BLaER1 (cell line): ENCODE results near the gene KLHL11.

Experiments used
- H3K27ac ChIP-seq: shearing (Covaris generic); formaldehyde crosslinking; 2 replicates; pipeline ENCODE4 v1.8.1; 2022
- H3K27me3 ChIP-seq: shearing (Covaris generic); formaldehyde crosslinking; 2 replicates; pipeline ENCODE4 v1.8.1; 2022
- H3K36me3 ChIP-seq: shearing (Covaris generic); formaldehyde crosslinking; 2 replicates; pipeline ENCODE4 v1.8.1; 2022
- H3K4me1 ChIP-seq: shearing (Covaris generic); formaldehyde crosslinking; 2 replicates; pipeline ENCODE4 v1.8.1; 2022
- H3K4me2 ChIP-seq: shearing (Covaris generic); formaldehyde crosslinking; 2 replicates; pipeline ENCODE4 v1.8.1; 2022
- H3K4me3 ChIP-seq: shearing (Covaris generic); formaldehyde crosslinking; 2 replicates; pipeline ENCODE4 v1.8.1; 2022
- H3K9ac ChIP-seq: shearing (Covaris generic); formaldehyde crosslinking; 2 replicates; pipeline ENCODE4 v1.8.1; 2022
- H3K9me3 ChIP-seq: shearing (Covaris generic); formaldehyde crosslinking; 2 replicates; pipeline ENCODE4 v1.8.1; 2022
- H4K20me1 ChIP-seq: shearing (Covaris generic); formaldehyde crosslinking; 2 replicates; pipeline ENCODE4 v1.8.1; 2022
- Cebpa-rat ChIP-seq: shearing (Covaris generic); IDR thresholded peaks from 2 replicates; pipeline ENCODE4 v1.8.1; 2022

The KLHL11 gene

GRCh38 chr17:41824086-41824485 lies 41.1 kb downstream of the KLHL11 start:
- Histone ChIP-seq H4K20me1 (no peaks in the 10 kb centered on the region), H3K36me3 (peaks cover 59% of the 10 kb centered on the region), H3K9ac (no peak overlapping the region), H3K27ac (no peak overlapping the region), H3K4me3 (no peak overlapping the region), H3K4me2 (no peak overlapping the region), H3K27me3 (no peaks in the 10 kb centered on the region), H3K9me3 (no peaks in the 10 kb centered on the region), H3K4me1 (no peaks in the 10 kb centered on the region)
- TF ChIP-seq Cebpa-rat: no peak

DNA sequence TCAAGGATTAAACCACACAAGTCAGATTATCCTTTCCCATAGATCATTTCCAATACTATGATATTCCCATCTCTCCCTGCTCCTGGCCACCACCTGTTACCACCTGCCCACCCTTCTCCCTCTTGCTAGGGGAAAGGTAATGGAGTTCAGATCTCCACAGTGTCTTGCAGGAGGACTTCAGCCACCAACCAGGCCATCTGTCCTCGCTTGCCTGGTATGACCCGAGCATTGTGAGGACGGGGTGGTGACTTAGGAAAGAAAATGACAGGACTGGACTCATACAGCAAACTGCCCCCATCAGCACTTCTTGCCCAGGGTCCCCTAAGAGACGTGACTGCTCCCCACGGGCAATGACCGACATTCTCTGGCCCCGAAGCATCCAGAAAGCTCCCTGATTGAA lies 41.6 kb downstream of the KLHL11 start:
- Histone ChIP-seq H3K4me3 (no peak overlapping the region), H3K27ac (no peak overlapping the region), H3K4me2 (no peak overlapping the region), H3K4me1 (no peaks in the 10 kb centered on the region), H3K27me3 (no peaks in the 10 kb centered on the region), H4K20me1 (no peaks in the 10 kb centered on the region), H3K36me3 (peaks cover 54% of the 10 kb centered on the region), H3K9ac (no peak overlapping the region), H3K9me3 (no peaks in the 10 kb centered on the region)
- no peak for TF ChIP-seq Cebpa-rat

DNA sequence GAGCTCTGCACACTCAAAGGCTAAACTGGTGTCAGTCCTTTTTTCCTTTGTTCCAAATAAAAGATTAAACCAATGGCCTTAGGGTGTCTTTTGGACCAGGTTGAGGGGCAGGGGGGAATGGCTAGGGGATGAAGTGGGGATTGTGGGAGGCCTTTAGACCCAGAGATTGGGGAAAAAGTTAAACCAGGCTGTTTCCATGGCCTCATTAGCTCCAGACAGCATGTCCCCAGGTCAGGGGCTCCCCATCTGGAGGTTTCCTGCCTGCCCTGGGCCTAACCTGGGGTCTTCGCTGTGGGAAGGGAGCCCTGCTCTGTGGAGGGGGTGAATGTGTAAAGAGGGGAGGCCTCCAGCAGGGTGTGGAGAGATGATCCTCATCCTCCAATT lies 42.1 kb downstream of the KLHL11 start:
- Histone ChIP-seq H3K4me3 (no peak overlapping the region), H3K27me3 (no peaks in the 10 kb centered on the region), H3K4me1 (no peaks in the 10 kb centered on the region), H3K9me3 (no peaks in the 10 kb centered on the region), H4K20me1 (no peaks in the 10 kb centered on the region), H3K27ac (no peak overlapping the region), H3K9ac (no peak overlapping the region), H3K4me2 (no peak overlapping the region), H3K36me3 (peaks cover 49% of the 10 kb centered on the region)
- TF ChIP-seq Cebpa-rat: no peak

DNA sequence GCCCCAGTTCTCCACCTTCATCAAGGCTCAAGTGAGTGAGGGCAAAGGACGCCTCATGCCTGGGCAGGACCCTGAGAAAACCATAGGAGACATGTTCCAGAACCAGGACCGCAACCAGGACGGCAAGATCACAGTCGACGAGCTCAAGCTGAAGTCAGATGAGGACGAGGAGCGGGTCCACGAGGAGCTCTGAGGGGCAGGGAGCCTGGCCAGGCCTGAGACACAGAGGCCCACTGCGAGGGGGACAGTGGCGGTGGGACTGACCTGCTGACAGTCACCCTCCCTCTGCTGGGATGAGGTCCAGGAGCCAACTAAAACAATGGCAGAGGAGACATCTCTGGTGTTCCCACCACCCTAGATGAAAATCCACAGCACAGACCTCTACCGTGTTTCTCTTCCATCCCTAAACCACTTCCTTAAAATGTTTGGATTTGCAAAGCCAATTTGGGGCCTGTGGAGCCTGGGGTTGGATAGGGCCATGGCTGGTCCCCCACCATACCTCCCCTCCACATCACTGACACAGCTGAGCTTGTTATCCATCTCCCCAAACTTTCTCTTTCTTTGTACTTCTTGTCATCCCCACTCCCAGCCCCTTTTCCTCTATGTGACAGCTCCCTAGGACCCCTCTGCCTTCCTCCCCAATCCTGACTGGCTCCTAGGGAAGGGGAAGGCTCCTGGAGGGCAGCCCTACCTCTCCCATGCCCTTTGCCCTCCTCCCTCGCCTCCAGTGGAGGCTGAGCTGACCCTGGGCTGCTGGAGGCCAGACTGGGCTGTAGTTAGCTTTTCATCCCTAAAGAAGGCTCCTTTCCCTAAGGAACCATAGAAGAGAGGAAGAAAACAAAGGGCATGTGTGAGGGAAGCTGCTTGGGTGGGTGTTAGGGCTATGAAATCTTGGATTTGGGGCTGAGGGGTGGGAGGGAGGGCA lies 42.7 kb downstream of the KLHL11 start:
- no peak overlapping the region for H3K4me2 ChIP-seq
- peaks cover 43% of the 10 kb centered on the region for H3K36me3 ChIP-seq
- no peaks in the 10 kb centered on the region for H3K9me3 ChIP-seq
- H3K27me3 ChIP-seq: no peaks in the 10 kb centered on the region
- H3K9ac ChIP-seq: no peak overlapping the region
- H3K27ac ChIP-seq: no peak overlapping the region
- no peaks in the 10 kb centered on the region for H4K20me1 ChIP-seq
- no peaks in the 10 kb centered on the region for H3K4me1 ChIP-seq
- no peak for TF ChIP-seq Cebpa-rat
- no peak overlapping the region for H3K4me3 ChIP-seq

GRCh38 chr17:41821776-41822175 lies 43.4 kb downstream of the KLHL11 start:
- Histone ChIP-seq H3K27me3 (no peaks in the 10 kb centered on the region), H3K9ac (no peak overlapping the region), H4K20me1 (no peaks in the 10 kb centered on the region), H3K4me2 (no peak overlapping the region), H3K36me3 (peaks cover 36% of the 10 kb centered on the region), H3K27ac (no peak overlapping the region), H3K4me3 (no peak overlapping the region), H3K4me1 (no peaks in the 10 kb centered on the region), H3K9me3 (no peaks in the 10 kb centered on the region)
- TF ChIP-seq Cebpa-rat: no peak

DNA sequence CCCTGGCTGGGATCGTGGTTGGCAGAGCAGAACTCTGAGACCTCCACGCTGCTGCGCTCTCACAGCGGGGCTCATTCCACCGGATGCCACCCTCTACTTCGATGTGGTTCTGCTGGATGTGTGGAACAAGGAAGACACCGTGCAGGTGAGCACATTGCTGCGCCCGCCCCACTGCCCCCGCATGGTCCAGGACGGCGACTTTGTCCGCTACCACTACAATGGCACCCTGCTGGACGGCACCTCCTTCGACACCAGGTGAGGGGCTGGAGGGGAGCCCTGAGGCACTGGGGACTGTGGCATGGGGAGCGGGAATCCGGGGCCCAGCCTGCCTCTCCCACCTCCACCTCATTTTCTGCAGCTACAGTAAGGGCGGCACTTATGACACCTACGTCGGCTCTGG lies 47.2 kb downstream of the KLHL11 start:
- H3K4me1 ChIP-seq: peaks cover 15% of the 10 kb centered on the region
- no peaks in the 10 kb centered on the region for H4K20me1 ChIP-seq
- no peak overlapping the region for H3K4me2 ChIP-seq
- no peak overlapping the region for H3K4me3 ChIP-seq
- no peaks in the 10 kb centered on the region for H3K9me3 ChIP-seq
- H3K9ac ChIP-seq: no peak overlapping the region
- no peaks in the 10 kb centered on the region for H3K27me3 ChIP-seq
- no peak for TF ChIP-seq Cebpa-rat
- H3K27ac ChIP-seq: no peak overlapping the region
- no peaks in the 10 kb centered on the region for H3K36me3 ChIP-seq

DNA sequence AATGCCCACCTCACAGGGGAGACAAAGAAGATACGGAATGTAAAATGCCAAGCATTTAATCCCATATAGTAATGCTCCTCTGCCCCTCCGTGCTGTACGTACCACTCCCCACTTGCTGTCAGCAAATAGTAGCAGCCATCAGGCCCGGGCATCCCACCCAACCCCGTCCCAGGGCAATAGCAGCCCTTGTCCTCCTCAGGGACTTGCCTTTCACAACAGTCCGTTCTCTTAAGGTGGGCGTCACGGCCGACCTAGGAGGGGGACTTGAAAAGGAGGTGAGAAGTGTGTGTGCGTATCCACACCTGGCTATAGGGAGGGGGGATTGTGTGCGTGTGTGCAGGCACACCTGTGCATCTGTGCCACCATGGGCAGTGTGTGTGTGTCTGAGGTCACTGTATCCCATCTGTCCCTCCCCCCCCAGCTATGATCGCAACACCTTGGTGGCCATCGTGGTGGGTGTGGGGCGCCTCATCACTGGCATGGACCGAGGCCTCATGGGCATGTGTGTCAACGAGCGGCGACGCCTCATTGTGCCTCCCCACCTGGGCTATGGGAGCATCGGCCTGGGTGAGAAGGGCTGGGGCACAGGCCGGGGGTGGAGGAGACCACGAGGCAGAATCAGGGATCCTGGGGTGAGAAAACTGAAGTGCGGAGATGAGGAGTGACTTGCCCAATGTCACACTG lies 48.4 kb downstream of the KLHL11 start:
- Histone ChIP-seq H3K27me3 (no peaks in the 10 kb centered on the region), H3K4me2 (no peak overlapping the region), H3K9me3 (no peaks in the 10 kb centered on the region), H3K4me1 (peaks cover 27% of the 10 kb centered on the region), H3K27ac (no peak overlapping the region), H3K9ac (no peak overlapping the region), H4K20me1 (no peaks in the 10 kb centered on the region), H3K4me3 (no peak overlapping the region), H3K36me3 (no peaks in the 10 kb centered on the region)
- no peak for TF ChIP-seq Cebpa-rat

- no peak overlapping the region for H3K4me3 ChIP-seq
- no peaks in the 10 kb centered on the region for H3K9me3 ChIP-seq
- H3K27me3 ChIP-seq: no peaks in the 10 kb centered on the region
- no peak for TF ChIP-seq Cebpa-rat
- H3K36me3 ChIP-seq: 0 out of 2 replicates have a peak, but pooled peaks cover 4% of the 10 kb centered on the region
- peaks cover 48% of the 10 kb centered on the region for H3K4me1 ChIP-seq
- no peaks in the 10 kb centered on the region for H4K20me1 ChIP-seq
- H3K4me2 ChIP-seq: peak overlapping the region; percentile 98
- no peak overlapping the region for H3K27ac ChIP-seq
- no peak overlapping the region for H3K9ac ChIP-seq
Observed at GRCh38 chr17:41814195-41814594, 51.0 kb downstream of the KLHL11 start.

GRCh38 chr17:41813699-41814124 lies 51.5 kb downstream of the KLHL11 start:
- no peak for TF ChIP-seq Cebpa-rat
- H3K9ac ChIP-seq: no peak overlapping the region

GRCh38 chr17:41813152-41813680 lies 52.0 kb downstream of the KLHL11 start:
- peaks cover 48% of the 10 kb centered on the region for H3K4me1 ChIP-seq
- H3K36me3 ChIP-seq: peaks cover 11% of the 10 kb centered on the region; the same call in 1 of the 2 replicates
- H3K27me3 ChIP-seq: no peaks in the 10 kb centered on the region
- H4K20me1 ChIP-seq: no peaks in the 10 kb centered on the region
- peak overlapping the region; percentile 82 for H3K4me3 ChIP-seq
- H3K4me2 ChIP-seq: peak overlapping the region; percentile 98
- H3K27ac ChIP-seq: peak overlapping the region; percentile 84; the same call in 1 of the 2 replicates
- TF ChIP-seq Cebpa-rat: no peak
- H3K9me3 ChIP-seq: no peaks in the 10 kb centered on the region
- peak overlapping the region; percentile 81; the same call in 1 of the 2 replicates for H3K9ac ChIP-seq

More at GRCh38 chr17:41813699-41814124, 51.5 kb downstream of the KLHL11 start:
- H3K4me1 ChIP-seq: peaks cover 48% of the 10 kb centered on the region
- no peaks in the 10 kb centered on the region for H3K27me3 ChIP-seq
- peaks cover 6% of the 10 kb centered on the region; the same call in 1 of the 2 replicates for H3K36me3 ChIP-seq
- no peak overlapping the region for H3K4me3 ChIP-seq
- H3K9me3 ChIP-seq: no peaks in the 10 kb centered on the region
- H4K20me1 ChIP-seq: no peaks in the 10 kb centered on the region
- H3K4me2 ChIP-seq: peak overlapping the region; percentile 98
- no peak overlapping the region for H3K27ac ChIP-seq
